GM18517 (cell line): ENCODE results near the gene CCR7.

Experiments used
- ATAC-seq: cut with Tn5 transposase; IDR thresholded peaks from one replicate; pipeline ENCODE4 v1.9.1; 2021; ENCODE audit warnings: mild to moderate bottlenecking, moderate library complexity; ENCODE audit not compliant: unreplicated experiment

CCR7 gene

GRCh38 chr17:40538019-40538935, 27.0 kb downstream of the CCR7 start:
- ATAC-seq = no peak

GRCh38 chr17:40536295-40537171, 28.7 kb downstream of the CCR7 start:
- no peak for ATAC-seq

GRCh38 chr17:40535924-40536294, 29.4 kb downstream of the CCR7 start:
- ATAC-seq = no peak

GRCh38 chr17:40535438-40535837, 29.8 kb downstream of the CCR7 start:
- ATAC-seq = no peak

GRCh38 chr17:40534371-40535189, 30.7 kb downstream of the CCR7 start:
- no peak for ATAC-seq

GRCh38 chr17:40533896-40534295, 31.4 kb downstream of the CCR7 start:
- ATAC-seq = no peak

GRCh38 chr17:40532520-40533253, 32.6 kb downstream of the CCR7 start:
- no peak for ATAC-seq

GRCh38 chr17:40531051-40531991, 34.0 kb downstream of the CCR7 start:
- ATAC-seq = no peak

GRCh38 chr17:40530531-40530994, 34.7 kb downstream of the CCR7 start:
- ATAC-seq = no peak

GRCh38 chr17:40529991-40530390, 35.3 kb downstream of the CCR7 start:
- ATAC-seq = no peak

GRCh38 chr17:40528692-40529417, 36.4 kb downstream of the CCR7 start:
- ATAC-seq = no peak

- no peak for ATAC-seq
Observed at GRCh38 chr17:40526668-40527067, 38.6 kb downstream of the CCR7 start.

GRCh38 chr17:40525294-40525693, 40.0 kb downstream of the CCR7 start:
- no peak for ATAC-seq

GRCh38 chr17:40524243-40524965, 40.9 kb downstream of the CCR7 start:
- ATAC-seq = no peak

- no peak for ATAC-seq
Observed at GRCh38 chr17:40522961-40523310, 42.3 kb downstream of the CCR7 start.

- no peak for ATAC-seq
Observed at GRCh38 chr17:40522250-40522960, 42.9 kb downstream of the CCR7 start.

- no peak for ATAC-seq
Observed at GRCh38 chr17:40520991-40521453, 44.2 kb downstream of the CCR7 start.
